Stimulated activated effector memory CD8-positive, alpha-beta T cell treated with anti-CD3 and anti-CD28 coated beads, Interleukin-12 subunit alpha, Interleukin-12 subunit beta, amount 100 ng/mL, for 72 hours (primary cell): Measurements from ENCODE around the gene SOSTDC1.
"Not testable (repeated sequence)": the region's sequence is repeated elsewhere in the genome, so short reads cannot be mapped to it uniquely, and the experiment has no call there.

ENCODE experiments used
- ATAC-seq: fragments of 150-1000 bp; cut with Tn5 transposase; 2 replicates; pipeline ENCODE4 v1.10.0; 2021
- DNase-seq, 2 donors: peaks; one replicate each; pipeline ENCODE4 v3.0.0; 2021 to 2022; ENCODE audit warnings: low spot score in 2 of 2
- H3K27ac Mint-ChIP-seq: one replicate; pipeline ENCODE4 v1.8.0; 2022; ENCODE audit warnings: mild to moderate bottlenecking, mixed read lengths
- H3K36me3 Mint-ChIP-seq: one replicate; pipeline ENCODE4 v1.8.0; 2022; ENCODE audit warnings: mild to moderate bottlenecking, mixed read lengths
- H3K4me1 Mint-ChIP-seq: one replicate; pipeline ENCODE4 v1.8.0; 2022; ENCODE audit warnings: mixed read lengths
- H3K4me3 Mint-ChIP-seq: one replicate; pipeline ENCODE4 v1.8.0; 2022; ENCODE audit warnings: mild to moderate bottlenecking, mixed read lengths
- H3K9me3 Mint-ChIP-seq: one replicate; pipeline ENCODE4 v1.8.0; 2022; ENCODE audit warnings: mixed read lengths

Gene SOSTDC1

GRCh38 chr7:16484453-16485158 lies 19.1 kb upstream of the SOSTDC1 start:
- DNase-seq (no peak), ATAC-seq (no peak)
- no peaks in the 10 kb centered on the region for H3K36me3 Mint-ChIP-seq
- no peak overlapping the region for H3K4me3 Mint-ChIP-seq
- H3K9me3 Mint-ChIP-seq = no peaks in the 10 kb centered on the region
- no peaks in the 10 kb centered on the region for H3K4me1 Mint-ChIP-seq
- H3K27ac Mint-ChIP-seq = no peak overlapping the region

- H3K4me1 Mint-ChIP-seq = no peaks in the 10 kb centered on the region
- no peaks in the 10 kb centered on the region for H3K36me3 Mint-ChIP-seq
- H3K27ac Mint-ChIP-seq = no peak overlapping the region
- DNase-seq (no peak), ATAC-seq (no peak)
- no peaks in the 10 kb centered on the region for H3K9me3 Mint-ChIP-seq
- no peak overlapping the region for H3K4me3 Mint-ChIP-seq
Observed at GRCh38 chr7:16479591-16479990, 14.1 kb upstream of the SOSTDC1 start.

GRCh38 chr7:16479161-16479560 lies 13.6 kb upstream of the SOSTDC1 start:
- no peak overlapping the region for H3K27ac Mint-ChIP-seq
- ATAC-seq = no peak
- H3K4me1 Mint-ChIP-seq = no peaks in the 10 kb centered on the region
- H3K36me3 Mint-ChIP-seq = no peaks in the 10 kb centered on the region
- no peak for DNase-seq
- H3K9me3 Mint-ChIP-seq = no peaks in the 10 kb centered on the region
- no peak overlapping the region for H3K4me3 Mint-ChIP-seq

GRCh38 chr7:16471933-16472332 lies 6.4 kb upstream of the SOSTDC1 start:
- Mint-ChIP-seq H3K9me3 (no peaks in the 10 kb centered on the region), H3K4me3 (no peak overlapping the region), H3K27ac (no peak overlapping the region), H3K4me1 (no peaks in the 10 kb centered on the region), H3K36me3 (no peaks in the 10 kb centered on the region)
- no peak for ATAC-seq
- no peak for DNase-seq

- ATAC-seq (no peak), DNase-seq (no peak)
- Mint-ChIP-seq H3K4me3 (no peak overlapping the region), H3K36me3 (no peaks in the 10 kb centered on the region), H3K9me3 (no peaks in the 10 kb centered on the region), H3K4me1 (no peaks in the 10 kb centered on the region), H3K27ac (no peak overlapping the region)
Observed at GRCh38 chr7:16463949-16464715, 1.4 kb downstream of the SOSTDC1 start.

GRCh38 chr7:16463520-16463919 lies 2.0 kb downstream of the SOSTDC1 start:
- Mint-ChIP-seq H3K9me3 (no peaks in the 10 kb centered on the region), H3K4me1 (no peaks in the 10 kb centered on the region), H3K27ac (no peak overlapping the region), H3K36me3 (no peaks in the 10 kb centered on the region), H3K4me3 (no peak overlapping the region)
- no peak for ATAC-seq
- DNase-seq = no peak

- Mint-ChIP-seq H3K4me1 (no peaks in the 10 kb centered on the region), H3K27ac (no peak overlapping the region), H3K9me3 (no peaks in the 10 kb centered on the region), H3K36me3 (no peaks in the 10 kb centered on the region), H3K4me3 (no peak overlapping the region)
- DNase-seq (no peak), ATAC-seq (no peak)
Observed at GRCh38 chr7:16462431-16462889, 3.1 kb downstream of the SOSTDC1 start.

GRCh38 chr7:16460789-16461493 lies 4.6 kb downstream of the SOSTDC1 start:
- Mint-ChIP-seq H3K36me3 (no peaks in the 10 kb centered on the region), H3K4me1 (no peaks in the 10 kb centered on the region), H3K27ac (no peak overlapping the region), H3K4me3 (no peak overlapping the region), H3K9me3 (no peaks in the 10 kb centered on the region)
- no peak for ATAC-seq
- no peak for DNase-seq

- DNase-seq, H3K4me3 Mint-ChIP-seq, H3K4me1 Mint-ChIP-seq, H3K9me3 Mint-ChIP-seq, H3K27ac Mint-ChIP-seq, ATAC-seq, H3K36me3 Mint-ChIP-seq: not testable (repeated sequence)
Observed at GRCh38 chr7:16456303-16456702, 9.2 kb downstream of the SOSTDC1 start.

GRCh38 chr7:16455591-16455990 lies 9.9 kb downstream of the SOSTDC1 start:
- no peak overlapping the region for H3K4me3 Mint-ChIP-seq
- no peak for ATAC-seq

GRCh38 chr7:16450366-16450765 lies 15.2 kb downstream of the SOSTDC1 start:
- no peak for ATAC-seq
- H3K4me3 Mint-ChIP-seq = no peak overlapping the region
- H3K36me3 Mint-ChIP-seq = no peaks in the 10 kb centered on the region

More at GRCh38 chr7:16455591-16455990, 9.9 kb downstream of the SOSTDC1 start:
- no peak for DNase-seq
- no peaks in the 10 kb centered on the region for H3K4me1 Mint-ChIP-seq
- no peaks in the 10 kb centered on the region for H3K9me3 Mint-ChIP-seq
- no peak overlapping the region for H3K27ac Mint-ChIP-seq
- no peaks in the 10 kb centered on the region for H3K36me3 Mint-ChIP-seq

GRCh38 chr7:16447876-16448275 lies 17.7 kb downstream of the SOSTDC1 start:
- Mint-ChIP-seq H3K4me1 (no peaks in the 10 kb centered on the region), H3K4me3 (no peak overlapping the region), H3K9me3 (no peaks in the 10 kb centered on the region), H3K36me3 (no peaks in the 10 kb centered on the region), H3K27ac (no peak overlapping the region)
- no peak for ATAC-seq
- no peak for DNase-seq

More at GRCh38 chr7:16450366-16450765, 15.2 kb downstream of the SOSTDC1 start:
- Mint-ChIP-seq H3K4me1 (no peaks in the 10 kb centered on the region), H3K9me3 (no peaks in the 10 kb centered on the region), H3K27ac (no peak overlapping the region)
- DNase-seq = no peak

- ATAC-seq (no peak), DNase-seq (no peak)
- H3K9me3 Mint-ChIP-seq = no peaks in the 10 kb centered on the region
- no peaks in the 10 kb centered on the region for H3K4me1 Mint-ChIP-seq
- H3K27ac Mint-ChIP-seq = no peak overlapping the region
- H3K36me3 Mint-ChIP-seq = no peaks in the 10 kb centered on the region
- H3K4me3 Mint-ChIP-seq = no peak overlapping the region
Observed at GRCh38 chr7:16446508-16446907, 19.0 kb downstream of the SOSTDC1 start.

GRCh38 chr7:16443871-16444270 lies 21.7 kb downstream of the SOSTDC1 start:
- not testable (repeated sequence) for H3K4me1 Mint-ChIP-seq, DNase-seq, ATAC-seq, H3K36me3 Mint-ChIP-seq, H3K27ac Mint-ChIP-seq, H3K9me3 Mint-ChIP-seq, H3K4me3 Mint-ChIP-seq

- Mint-ChIP-seq H3K4me3 (no peak overlapping the region), H3K27ac (no peak overlapping the region), H3K4me1 (no peaks in the 10 kb centered on the region), H3K36me3 (no peaks in the 10 kb centered on the region), H3K9me3 (no peaks in the 10 kb centered on the region)
- ATAC-seq (no peak), DNase-seq (no peak)
Observed at GRCh38 chr7:16438988-16439387, 26.6 kb downstream of the SOSTDC1 start.
